Activated CD8-positive, alpha-beta memory T cell treated with anti-CD3 and anti-CD28 coated beads, Interleukin-2, amount 50 U/mL, for 24 hours (primary cell): ENCODE measurements around the gene CTPS2.

Experiments used
- DNase-seq: peaks from one replicate; pipeline ENCODE4 v3.0.0-alpha.2; 2020; ENCODE audit errors: extremely low read depth

Gene CTPS2

DNA sequence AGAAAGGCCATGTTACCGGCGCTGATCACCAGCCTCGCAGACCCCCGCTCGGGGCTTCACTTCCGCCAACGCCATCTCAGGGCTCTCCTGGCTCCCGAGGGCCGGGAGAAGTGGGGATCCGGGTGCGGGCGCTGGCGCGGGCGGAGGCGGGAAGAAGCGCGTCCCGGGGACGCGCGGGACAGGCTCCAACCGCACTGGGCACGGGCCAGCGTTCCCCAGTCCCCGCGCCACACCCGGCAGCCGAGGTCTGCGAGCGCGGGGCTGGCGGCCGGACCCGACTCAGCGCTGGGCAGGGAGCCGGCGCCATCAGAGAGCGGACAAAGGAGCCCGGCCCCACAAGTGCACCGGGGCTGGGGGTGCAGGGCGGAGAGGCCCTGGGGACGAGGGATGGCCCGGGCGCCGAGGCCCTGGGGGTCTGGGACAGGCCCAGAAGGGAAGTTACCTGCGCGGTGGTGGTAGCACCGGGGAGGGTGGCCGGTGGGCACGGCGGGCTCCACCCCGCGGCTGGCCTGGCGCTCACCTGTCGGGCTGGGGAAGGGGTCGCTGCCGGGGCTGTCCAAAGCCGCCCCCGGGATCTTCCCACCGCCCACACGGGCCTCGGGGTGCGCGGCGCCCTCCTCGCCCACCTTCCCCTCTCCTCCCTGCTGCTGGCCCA, 449 bp downstream of the CTPS2 start:
- DNase-seq: no peak

DNA sequence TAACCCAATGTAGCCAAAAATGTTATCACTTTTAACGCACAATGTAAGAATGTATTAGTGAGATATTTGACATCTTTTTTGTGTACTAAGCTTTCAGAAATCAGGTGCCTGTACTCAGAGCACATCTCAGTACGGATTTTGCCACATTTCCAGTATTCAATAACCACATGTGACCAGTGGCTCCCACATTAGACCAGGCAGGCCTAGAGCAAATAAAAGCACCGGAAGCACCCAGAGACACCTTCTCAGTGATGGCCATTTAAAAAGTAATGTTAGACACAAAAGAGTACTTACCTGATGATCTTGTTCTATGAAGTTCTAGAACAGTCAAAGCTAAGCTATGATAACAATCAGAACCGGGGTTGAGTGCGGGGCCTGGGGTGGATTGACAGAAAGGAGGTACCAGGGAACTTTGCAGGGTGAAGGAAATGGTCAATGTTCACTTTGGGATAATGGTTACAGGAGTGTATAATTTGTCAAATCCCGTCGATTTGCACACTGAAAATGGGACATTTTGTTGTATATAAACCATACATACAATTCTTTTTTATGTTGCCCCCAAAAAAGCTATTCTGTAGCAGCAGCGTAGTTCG, 1.2 kb downstream of the CTPS2 start:
- no peak for DNase-seq

DNA sequence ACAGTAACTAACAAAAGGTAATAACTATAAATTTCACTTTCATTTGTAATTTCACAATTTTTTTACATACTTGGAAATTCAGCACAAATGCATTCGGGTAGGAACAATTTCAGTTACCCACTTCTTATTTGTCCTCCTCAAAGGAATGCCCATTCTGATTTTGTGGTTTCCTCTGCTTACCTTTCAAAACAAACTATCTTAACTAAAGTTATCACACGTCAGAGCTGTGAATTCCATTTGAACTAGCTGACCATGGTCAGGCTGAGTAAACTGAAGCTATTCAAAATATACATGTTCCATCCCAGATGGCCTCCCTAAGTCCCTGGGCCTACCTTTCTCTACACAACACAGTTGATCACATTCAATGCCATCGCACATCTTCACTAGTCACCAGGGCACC, 4.5 kb downstream of the CTPS2 start:
- DNase-seq: no peak

DNA sequence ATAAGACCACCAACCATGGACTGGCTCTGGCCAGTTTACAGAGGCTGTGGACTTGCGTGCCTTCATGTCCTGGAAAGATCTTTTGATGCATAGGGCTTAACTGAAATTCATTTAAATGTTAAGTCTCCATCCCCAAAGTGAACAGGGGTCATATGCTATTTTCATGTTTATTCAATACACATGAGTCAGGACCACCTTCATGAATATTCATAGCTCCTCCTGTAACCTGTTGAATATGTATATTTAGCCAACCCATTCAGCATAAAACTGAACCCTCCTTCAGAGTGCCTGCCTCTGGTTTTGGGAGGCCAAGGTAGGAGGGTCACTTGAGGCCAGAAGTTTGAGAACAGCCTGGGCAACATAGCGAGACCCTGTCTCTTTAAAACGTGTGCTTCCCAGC, 7.1 kb downstream of the CTPS2 start:
- DNase-seq: no peak

DNA sequence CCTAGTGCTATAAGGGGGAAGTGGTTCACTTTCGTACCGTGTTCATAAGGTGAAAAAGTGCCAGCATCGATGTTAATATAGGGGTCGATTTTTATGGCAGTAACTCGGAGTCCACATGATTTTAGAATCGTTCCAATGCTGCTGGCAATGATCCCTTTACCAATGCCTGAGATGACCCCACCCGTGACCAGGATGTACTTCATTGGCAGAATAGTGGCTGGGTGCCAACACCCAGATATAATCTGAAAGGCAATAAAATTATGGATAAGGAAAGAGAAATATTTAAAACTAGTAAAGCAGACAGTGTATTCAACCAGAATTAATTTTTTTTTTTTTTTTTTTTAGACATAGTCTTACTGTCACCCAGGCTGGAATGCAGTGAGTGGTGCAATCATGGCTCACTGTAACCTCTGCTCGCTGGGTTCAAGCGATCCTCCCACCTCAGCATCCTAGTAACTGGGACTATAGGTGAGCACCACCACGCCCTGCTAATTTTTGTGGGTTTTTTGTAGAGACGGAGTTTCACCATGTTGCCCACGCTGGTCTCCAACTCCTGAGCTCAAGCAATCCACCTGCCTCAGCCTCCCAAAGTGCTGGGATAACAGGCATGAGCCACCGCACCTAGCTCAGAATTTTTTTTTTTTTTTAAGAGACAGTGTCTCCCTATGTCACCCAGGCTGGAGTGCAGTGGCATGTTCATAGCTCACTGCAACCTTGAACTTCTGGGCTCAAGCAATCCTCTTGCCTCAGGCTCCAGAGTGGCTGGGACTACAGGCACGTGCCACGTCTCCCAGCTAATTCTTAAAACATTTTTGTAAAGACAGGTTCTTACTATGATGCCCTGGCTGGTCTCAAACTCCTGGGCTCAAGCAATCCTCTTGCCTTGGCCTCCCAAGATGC, 9.5 kb downstream of the CTPS2 start:
- no peak for DNase-seq

DNA sequence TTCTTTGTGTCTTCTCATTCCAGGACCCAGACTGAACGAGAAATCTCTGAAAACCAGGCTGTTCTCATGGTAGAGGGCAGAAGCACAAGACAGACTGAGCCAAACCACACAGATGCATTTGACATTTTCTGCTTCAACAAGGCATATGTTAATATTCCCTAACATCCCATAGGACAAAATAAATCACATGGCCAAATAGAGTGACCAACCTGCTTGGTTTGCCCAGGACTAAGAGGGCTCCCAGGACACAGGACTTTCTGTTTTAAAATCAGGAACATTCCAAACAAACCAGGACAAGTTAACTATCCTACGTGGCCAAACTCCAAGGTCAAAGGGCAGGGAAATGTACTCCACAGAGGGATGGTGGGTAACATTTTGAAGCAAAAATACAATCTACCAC, 11.7 kb downstream of the CTPS2 start:
- DNase-seq: no peak

DNA sequence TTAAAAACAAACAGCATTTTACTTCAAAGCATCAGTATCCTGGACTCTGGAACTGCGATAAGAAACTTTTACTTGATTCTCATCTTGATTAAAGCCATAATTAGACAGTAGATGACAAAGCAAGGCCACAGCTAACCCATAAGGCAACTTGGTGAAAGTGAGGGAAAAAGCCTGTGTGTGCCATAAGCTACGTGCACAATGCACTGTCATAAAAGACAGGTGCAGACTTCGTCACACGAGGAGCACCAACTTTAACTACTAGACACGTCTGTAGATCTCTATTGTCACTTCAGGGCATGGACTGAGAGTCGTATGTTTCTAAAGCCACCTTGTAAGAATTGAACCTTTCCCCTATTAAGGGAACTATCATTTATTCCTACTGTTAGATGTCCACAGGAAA, 13.1 kb downstream of the CTPS2 start:
- DNase-seq: no peak

DNA sequence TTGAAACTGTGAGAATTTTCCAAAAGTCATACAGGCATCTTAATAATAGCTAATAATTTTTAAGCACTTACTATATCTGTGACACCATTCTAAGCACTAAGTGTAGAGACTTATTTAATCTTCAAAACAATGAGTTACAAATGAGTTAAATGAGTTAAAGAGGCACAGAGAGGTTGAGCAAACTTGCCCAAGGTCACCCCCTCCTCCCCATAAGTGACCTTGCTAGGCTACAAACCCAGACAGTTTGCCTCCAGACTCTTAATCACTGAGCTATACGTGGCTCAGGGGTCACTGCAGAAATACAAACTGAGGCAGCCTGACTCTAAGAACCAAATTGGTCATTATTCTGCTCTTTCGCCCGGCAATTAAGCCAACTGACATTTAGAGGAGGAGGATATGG, 15.5 kb downstream of the CTPS2 start:
- no peak for DNase-seq

DNA sequence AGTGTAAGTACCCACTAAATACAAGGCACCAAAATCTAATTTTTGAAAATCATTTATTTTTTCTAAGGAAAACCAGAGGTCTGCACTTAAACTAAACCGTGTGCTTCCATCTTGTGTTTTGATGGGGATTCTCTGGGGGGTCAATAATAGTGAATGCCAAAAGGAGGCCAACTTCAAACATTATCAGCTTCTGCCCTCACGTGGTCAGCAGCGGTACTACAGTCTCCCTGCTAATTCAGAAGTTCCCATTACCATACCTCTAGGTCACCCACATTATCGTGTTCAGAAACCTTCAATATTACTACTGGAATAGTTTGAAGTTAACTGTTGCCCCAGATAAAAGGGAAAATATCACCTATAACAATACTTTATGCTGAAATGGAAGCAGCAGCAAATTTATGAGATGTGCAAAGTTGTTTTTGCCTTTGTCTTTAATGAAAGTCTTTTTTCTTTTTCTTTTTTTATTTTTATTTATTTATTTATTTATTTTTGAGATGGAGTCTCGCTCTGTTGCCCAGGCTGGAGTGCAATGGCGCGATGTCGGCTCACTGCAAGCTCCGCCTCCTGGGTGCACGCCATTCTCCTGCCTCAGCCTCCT, 17.3 kb downstream of the CTPS2 start:
- DNase-seq: no peak

DNA sequence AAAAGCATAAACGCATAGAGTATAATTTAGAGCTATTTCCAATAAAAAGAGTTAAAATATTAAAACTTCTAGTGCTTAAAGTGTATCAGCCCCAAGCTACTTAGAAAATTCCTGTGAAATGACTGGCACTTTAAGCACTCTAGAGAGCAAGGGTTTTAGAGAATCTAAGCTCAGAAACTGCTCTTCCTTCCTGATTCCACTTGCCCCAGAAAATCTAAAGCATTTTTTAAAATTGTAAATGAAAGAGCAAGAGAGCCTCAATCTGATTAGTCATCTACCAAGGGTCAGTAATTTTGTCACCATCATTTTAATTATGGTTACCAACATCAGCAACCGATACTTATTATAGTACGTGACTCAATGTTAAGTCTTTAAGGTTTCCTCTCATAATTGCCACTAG, 25.0 kb downstream of the CTPS2 start:
- no peak for DNase-seq

DNA sequence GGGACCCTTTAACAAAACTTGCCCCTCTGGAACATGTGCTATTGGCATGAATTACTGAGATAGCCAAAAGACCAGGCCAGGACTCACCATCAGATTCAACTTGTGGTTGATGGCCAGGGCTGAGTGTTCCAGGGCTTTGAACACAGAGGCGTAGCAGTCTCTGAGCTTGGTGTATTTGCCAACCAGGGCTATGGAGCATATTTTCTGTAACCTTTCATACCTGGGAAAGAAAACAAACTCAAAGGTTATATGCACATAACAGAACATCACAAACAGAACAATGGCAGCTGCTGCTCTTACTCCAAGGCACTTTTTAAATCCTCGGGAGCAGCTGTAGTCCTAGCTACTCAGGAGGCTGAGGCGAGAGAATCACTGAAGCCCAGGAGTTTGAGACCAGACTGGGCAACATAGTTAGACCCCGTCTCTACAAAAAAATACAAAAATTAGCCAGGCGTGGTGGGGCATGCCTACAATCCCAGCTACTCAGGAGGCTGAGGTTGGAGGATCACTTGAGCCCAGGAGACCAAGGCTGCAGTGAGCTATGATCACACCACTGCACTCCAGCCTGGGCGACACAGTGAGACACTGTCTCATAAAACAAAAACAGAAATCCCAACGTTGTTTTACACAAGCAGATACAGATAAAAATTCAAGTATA, 29.3 kb downstream of the CTPS2 start:
- DNase-seq: no peak

DNA sequence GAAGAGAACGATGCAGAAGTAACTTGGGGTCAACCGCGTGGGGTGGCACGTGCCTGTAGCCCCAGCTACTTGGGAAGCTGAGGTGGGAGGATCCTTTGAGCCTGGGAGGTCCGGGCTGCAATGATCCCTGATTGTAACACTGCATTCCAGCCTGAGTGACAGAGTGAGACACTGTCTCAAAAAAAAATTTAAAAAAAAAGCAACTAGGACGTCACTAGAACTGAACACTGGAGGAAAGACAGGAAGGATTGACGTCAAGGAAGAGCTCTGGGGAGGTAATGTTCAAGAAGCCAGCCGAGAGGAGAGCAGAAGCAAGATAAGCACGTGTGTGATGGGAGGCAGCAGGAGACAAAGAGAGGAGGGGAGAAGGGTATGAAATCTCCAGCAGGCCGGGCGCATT, 33.8 kb downstream of the CTPS2 start:
- no peak for DNase-seq

DNA sequence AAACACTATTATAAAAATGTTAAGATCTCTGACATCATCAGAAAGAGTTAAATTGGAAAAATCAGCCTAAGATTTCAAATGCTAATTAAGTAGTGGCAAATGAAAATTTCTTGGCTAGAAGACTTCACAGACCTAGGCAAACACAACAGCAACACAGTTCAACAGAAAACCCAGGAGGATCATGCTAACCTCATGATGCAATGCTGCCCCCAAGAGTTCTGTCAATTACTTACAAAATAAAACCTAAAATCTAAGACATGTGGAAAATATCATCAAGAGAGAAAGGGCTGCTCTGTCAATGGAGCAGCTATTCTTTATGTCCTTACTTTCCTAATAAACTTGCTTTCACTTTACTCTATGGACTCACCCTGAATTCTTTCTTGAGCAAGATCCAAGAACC, 41.5 kb downstream of the CTPS2 start:
- no peak for DNase-seq

DNA sequence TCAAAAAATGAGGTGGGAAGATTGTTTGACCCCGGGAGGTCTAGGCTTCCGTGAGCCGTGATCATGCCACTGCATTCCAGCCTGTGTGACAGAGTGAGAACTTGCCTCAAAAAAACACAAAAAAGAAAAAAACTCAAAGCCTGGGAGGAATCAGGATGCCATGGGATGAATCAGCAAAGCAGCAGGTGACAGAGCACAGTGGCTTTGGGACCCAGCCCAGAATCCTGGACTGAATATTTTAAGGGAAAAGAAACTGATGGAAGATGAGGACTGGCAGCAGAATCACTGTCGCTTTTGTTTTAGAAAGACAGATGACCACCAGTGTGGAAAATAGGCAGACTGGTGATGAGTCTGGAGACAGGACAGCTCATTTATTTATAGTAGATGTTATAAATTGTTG, 45.9 kb downstream of the CTPS2 start:
- no peak for DNase-seq

DNA sequence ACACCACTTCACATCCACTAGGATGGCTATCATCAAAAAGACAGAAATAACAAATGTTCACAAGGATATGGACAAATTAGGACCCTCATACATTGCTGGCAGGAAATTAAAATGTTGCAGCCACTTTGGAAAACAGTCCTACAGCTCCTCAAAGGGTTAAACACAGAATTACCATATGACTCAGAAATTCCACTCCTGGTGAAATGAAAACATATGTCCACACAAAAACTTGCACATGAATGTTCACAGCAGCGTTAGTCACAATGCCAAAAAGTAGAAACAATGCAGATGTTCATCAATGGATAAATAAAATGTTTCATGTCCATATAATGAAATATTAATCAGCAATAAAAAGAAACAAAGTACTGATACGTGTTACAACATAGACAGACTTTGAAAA, 47.4 kb downstream of the CTPS2 start:
- DNase-seq: no peak

DNA sequence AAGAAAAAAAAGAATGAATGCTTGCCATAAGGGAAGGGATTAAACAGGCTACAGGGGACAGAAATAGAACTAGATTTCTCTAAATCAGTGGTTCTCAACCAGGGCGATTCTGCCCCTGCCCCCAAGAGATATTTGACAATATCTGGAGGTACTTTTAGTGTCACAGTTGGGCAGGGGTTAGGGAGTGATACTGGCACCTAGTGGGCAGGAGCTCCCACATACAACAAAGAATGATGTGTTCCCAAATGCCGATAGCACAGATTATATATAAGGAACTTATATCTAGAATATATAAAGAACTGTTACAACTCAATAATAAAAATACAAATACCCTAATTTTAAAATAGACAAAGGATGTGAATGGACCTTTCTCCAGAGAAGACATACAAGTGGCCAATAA, 47.8 kb downstream of the CTPS2 start:
- no peak for DNase-seq

DNA sequence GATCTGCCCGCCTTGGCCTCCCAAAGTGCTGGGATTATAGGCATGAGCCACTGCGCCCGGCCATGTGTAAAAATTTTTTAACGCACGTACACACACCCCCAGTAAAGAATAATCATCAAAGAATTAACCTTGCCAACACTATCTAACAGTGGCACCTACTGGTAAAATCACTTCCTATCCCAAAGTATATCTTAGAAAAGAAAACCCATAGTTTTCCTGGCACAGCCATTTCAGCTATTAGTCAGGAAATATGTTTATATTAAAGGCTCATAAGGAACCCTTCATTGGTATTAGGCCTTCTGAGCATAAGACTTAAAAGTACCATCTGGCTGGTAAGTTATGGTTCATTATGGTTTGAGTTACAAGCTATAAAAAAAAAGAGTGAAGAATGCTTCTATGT, 48.4 kb downstream of the CTPS2 start:
- no peak for DNase-seq

DNA sequence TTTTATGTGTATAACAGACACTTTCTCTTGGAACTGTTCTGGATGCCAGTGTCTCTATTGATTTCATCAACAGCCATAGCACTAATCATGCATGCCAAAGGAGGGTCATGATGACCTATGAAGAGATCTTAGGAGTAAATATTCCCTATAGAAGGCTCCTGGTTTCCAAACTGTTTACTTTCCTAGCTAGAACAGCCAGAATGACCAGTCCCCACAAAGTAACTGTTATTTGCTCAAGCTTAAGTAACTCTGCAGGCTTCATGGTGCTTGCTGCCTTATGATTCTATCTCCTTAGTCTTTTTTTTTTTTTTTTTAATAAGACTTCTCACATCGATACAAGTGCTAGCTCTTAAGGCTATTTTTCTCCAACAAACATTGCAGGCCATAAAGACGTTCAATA, 50.1 kb downstream of the CTPS2 start:
- DNase-seq: no peak

DNA sequence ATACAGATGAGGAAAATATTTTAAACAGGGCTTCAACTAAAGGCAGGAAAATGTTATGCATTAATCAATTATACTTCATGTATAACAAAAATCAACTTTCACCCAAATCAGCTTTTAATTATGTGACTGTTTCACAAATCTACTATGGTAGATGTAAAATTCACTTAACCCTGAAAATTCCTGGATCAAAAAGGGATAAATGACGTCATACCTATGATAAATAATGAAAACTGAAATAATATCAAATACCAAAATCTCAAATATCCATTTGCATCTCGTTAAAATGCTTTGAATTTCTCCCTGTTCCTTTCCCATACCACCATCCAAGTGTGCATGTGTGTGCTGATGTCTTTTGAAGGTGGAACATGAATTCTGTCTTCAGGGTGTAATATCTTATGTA, 51.0 kb downstream of the CTPS2 start:
- no peak for DNase-seq

DNA sequence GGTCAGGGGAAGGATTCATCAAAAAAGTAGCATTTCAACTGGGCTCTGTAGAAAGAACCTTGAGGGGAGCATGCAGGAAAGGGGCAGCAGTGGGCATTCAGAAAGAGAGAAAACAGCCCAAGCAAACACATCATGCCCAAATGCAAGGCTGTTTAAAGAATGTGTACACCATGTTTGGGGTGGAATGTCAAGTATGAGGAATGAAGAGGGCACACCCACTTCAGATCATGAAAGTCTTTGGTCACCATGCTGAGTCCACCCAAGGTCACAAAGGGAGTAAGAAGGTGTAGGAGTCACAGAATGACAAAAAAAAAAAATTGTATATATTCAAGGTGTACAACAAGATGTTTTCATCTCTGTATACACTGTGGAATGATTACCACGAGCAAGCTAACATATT, 53.1 kb downstream of the CTPS2 start:
- no peak for DNase-seq

DNA sequence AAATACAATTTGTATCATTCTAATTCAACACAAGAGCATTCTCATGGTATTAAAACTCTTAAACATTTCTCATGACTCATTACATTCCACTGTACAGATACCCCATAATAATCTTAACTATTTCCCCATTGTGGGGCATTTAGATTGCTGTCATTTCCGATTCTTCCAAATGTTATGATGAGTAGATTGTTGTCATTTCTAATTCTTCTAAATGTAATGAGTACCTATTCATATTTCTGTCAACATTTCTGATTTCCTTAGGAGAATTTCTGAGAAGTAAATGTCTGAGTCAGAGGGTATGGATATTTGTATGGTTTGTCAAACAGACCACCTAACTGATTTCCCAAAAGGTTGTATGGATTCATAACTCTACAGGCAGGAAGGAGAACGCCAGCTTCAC, 54.2 kb downstream of the CTPS2 start:
- no peak for DNase-seq

DNA sequence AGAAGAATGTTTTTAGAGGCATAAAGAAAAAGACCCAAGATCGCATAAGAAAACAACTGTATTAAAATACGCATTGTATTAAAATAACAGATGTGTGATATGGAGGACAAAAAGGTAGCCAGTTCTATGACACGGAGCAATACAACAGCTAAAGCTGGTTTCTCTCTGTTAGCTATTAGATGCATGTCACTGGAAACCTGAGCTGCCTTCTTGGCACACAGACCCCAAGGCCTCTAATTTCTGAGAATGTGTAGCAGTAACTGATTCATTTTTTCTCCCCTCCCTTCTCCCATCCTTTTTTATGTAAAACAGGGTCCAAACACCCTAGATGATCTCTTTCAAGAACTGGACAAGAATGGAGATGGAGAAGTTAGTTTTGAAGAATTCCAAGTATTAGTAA, 58.4 kb downstream of the CTPS2 start:
- DNase-seq: no peak
